ENCODE measurements around the gene B9D1.

The B9D1 gene

DNA sequence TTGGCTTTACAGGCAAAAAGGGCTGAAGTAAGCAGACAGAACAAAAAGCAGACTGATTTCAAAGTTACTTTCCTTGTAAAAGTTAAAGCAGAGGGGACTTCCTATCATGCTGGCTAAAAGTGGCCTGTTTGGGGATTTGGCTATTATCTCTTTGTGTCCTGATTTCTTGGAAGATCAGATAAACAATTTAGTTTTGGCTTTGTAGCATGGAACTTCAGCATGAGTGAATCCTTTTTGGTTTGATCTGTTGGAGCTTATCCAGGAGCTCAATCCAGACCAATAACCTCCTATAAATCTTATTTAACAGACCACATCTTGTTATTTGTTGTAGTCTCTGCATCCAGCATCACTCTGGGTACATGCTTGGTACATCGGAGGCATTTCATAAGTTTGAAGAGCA, 39.6 kb upstream of the B9D1 start:
- no peak for DNase-seq (ENCODE audit: low read depth)
- no peak for TF ChIP-seq CTCF (IDR thresholded peaks at IDR 0.05; ENCODE audit: control insufficient read depth, insufficient read depth, low read depth, low read length, missing control alignments)
- no peak overlapping the region for H3K4me3 ChIP-seq (ENCODE audit: control insufficient read depth, low read depth, low read length)

GRCh38 chr17:19401321-19402010, 38.9 kb upstream of the B9D1 start:
- H3K4me3 ChIP-seq (ENCODE audit: control insufficient read depth, low read depth, low read length), result no peak overlapping the region
- TF ChIP-seq CTCF (IDR thresholded peaks at IDR 0.05; ENCODE audit: control insufficient read depth, insufficient read depth, low read depth, low read length, missing control alignments), result no peak
- DNase-seq (ENCODE audit: low read depth), result no peak

DNA sequence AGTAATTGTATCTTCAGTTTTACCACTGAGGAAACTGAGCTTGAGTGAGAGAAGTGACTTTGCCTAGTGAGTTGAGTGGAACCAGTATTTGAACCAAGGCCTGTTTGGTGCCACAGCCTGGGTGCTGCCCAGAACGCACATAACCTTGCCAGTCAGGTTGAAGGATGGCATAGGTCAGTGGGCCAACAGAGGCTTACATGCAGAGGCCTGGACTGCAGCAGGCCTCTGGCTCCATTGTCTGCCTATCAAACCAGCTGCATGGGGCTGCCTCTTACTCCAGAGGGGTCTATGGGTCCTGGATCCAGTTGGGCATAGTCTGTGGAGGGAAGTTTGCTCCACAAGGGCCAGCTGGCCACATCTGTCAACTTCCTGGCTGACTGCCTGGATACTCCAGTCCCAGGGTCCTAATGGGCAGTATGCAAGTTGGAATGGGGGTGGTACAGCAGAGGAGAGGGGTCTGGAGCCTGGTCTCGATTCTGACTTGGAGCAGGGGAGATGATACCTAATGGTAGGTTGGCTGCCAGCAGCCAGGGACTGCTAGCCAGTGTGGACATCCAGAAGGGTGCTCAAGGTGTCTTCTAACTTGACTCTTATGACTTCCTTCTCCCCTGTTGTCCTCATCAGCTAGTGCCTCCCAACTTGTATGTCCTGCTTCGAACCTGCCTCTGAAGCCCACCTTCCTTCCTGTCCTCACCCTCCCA, 37.4 kb upstream of the B9D1 start:
- H3K4me3 ChIP-seq (ENCODE audit: control insufficient read depth, low read depth, low read length), result no peak overlapping the region
- no peak for TF ChIP-seq CTCF (IDR thresholded peaks at IDR 0.05; ENCODE audit: control insufficient read depth, insufficient read depth, low read depth, low read length, missing control alignments)
- DNase-seq (ENCODE audit: low read depth), result no peak

DNA sequence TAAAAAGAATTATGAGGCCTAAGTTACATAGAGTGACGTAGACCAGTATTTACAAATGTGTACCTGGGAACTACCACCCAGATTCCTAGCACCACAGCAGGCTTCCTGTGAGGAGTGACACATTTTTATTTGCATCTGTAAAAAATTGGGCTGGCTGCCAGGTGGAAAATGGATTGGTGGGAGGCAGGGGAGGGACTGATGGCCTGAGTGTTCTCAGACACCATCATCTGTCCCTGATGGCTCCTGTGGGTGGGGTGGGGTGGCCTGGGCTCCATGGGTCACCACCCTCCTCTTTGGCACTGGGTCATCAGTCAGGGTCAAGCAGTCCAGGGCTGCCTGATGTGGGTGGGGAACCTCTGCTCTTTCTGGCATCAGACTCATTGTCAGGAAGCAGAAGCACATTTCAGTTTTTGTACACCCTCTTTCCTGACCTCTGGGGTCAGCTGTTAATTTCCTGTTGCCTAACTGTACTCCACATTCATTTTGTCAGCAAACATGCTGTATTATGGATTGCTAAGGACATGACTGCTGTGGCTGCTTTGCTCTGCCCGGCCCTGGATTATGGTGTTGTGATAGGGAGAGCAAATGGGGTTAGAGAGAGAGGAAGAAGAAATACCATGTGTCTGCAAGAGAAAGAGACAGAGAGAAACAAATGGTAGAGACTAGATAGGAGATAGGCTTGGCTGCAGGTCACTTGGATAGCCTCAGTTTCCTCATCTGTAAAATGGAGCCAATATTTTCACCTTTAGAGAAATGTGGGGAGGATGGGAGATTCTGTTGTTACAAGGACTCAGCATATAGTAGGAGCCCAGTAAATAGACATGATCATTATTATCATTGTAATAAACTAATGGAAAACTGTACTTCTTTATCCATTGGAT, 36.0 kb upstream of the B9D1 start:
- no peak for TF ChIP-seq CTCF (IDR thresholded peaks at IDR 0.05; ENCODE audit: control insufficient read depth, insufficient read depth, low read depth, low read length, missing control alignments)
- no peak overlapping the region for H3K4me3 ChIP-seq (ENCODE audit: control insufficient read depth, low read depth, low read length)
- no peak for DNase-seq (ENCODE audit: low read depth)

- TF ChIP-seq CTCF (IDR thresholded peaks at IDR 0.05; ENCODE audit: control insufficient read depth, insufficient read depth, low read depth, low read length, missing control alignments), result no peak
- no peak overlapping the region for H3K4me3 ChIP-seq (ENCODE audit: control insufficient read depth, low read depth, low read length)
- DNase-seq (ENCODE audit: low read depth), result no peak
Measured at GRCh38 chr17:19397556-19398041, 35.1 kb upstream of the B9D1 start.

GRCh38 chr17:19392303-19392702, 29.8 kb upstream of the B9D1 start:
- H3K4me3 ChIP-seq (ENCODE audit: control insufficient read depth, low read depth, low read length), result no peak overlapping the region
- TF ChIP-seq CTCF (IDR thresholded peaks at IDR 0.05; ENCODE audit: control insufficient read depth, insufficient read depth, low read depth, low read length, missing control alignments), result no peak
- DNase-seq (ENCODE audit: low read depth), result no peak
